ENCODE measurements around the gene B3GNT7.
A peak's percentile ranks its signal among the peaks of the same experiment; 100 is the strongest.

Gene B3GNT7

GRCh38 chr2:231388725-231389346 is 6.7 kb upstream of the B3GNT7 start:
- H3K4me2 ChIP-seq (ENCODE audit: insufficient read depth, low read length, poor library complexity, severe bottlenecking): no peak overlapping the region
- no peak overlapping the region for H4K8ac ChIP-seq (ENCODE audit: low read depth, low read length)
- no peak for DNase-seq (ENCODE audit: low spot score)
- H3K9ac ChIP-seq (ENCODE audit: low read depth, low read length, poor library complexity): peak overlapping the region; percentile 13
- no peak overlapping the region for H3K23ac ChIP-seq (ENCODE audit: low read depth, low read length, poor library complexity)
- H3K27me3 ChIP-seq (ENCODE audit: control insufficient read depth in 3 of 3, insufficient read depth in 3 of 3, low read depth in 1 of 3, low read length in 3 of 3): peaks cover 0 to 7% (median 0%) of the 10 kb centered on the region in 3 experiments
- no peaks in the 10 kb centered on the region for H3K36me3 ChIP-seq (replicated peaks in 1 of 2; ENCODE audit: control insufficient read depth in 2 of 2, insufficient read depth in 2 of 2, low read length in 2 of 2)
- H3K4me3 ChIP-seq (ENCODE audit: low read length in 2 of 2): peak overlapping the region in 1 of 2 donors; percentile 29
- H2BK5ac ChIP-seq (ENCODE audit: low read length): no peak overlapping the region
- peak overlapping the region; percentile 63 for H3K14ac ChIP-seq (ENCODE audit: low read length)
- H2AK5ac ChIP-seq (ENCODE audit: low read depth, low read length): peak overlapping the region; percentile 86
- no peak overlapping the region for H4K91ac ChIP-seq (ENCODE audit: low read depth, low read length, poor library complexity)
- no peaks in the 10 kb centered on the region for H3K79me1 ChIP-seq (ENCODE audit: low read depth, low read length)
- no peak overlapping the region for H2BK12ac ChIP-seq (ENCODE audit: low read length)
- H3K27ac ChIP-seq (replicated peaks; ENCODE audit: low read length): no peak overlapping the region
- whole genome bisulfite sequencing, 2 donors (ENCODE audit: extremely low coverage in 2 of 2, insufficient read length in 2 of 2, insufficient replicate concordance in 1 of 2): no CpG with 5 or more reads among the region's 15 CpGs
- H3K4ac ChIP-seq (ENCODE audit: low read length): no peak overlapping the region
- H2BK120ac ChIP-seq (ENCODE audit: low read depth, low read length): no peak overlapping the region
- peaks cover 3 to 7% of the 10 kb centered on the region in 2 donors for H3K4me1 ChIP-seq (ENCODE audit: control insufficient read depth in 2 of 2, insufficient read depth in 1 of 2, low read depth in 1 of 2, low read length in 2 of 2)
- H3K18ac ChIP-seq (ENCODE audit: low read length): no peak overlapping the region
- H2BK15ac ChIP-seq (ENCODE audit: low read length): no peak overlapping the region
- H3K9me3 ChIP-seq (replicated peaks in 1 of 2; ENCODE audit: control insufficient read depth in 2 of 2, insufficient read depth in 1 of 2, low read depth in 1 of 2, low read length in 2 of 2): peaks cover 0 to 8% of the 10 kb centered on the region in 2 donors
- no peak overlapping the region for H2AFZ ChIP-seq (ENCODE audit: low read length)

- Histone ChIP-seq H3K27me3 (ENCODE audit: control insufficient read depth in 3 of 3, insufficient read depth in 3 of 3, low read depth in 1 of 3, low read length in 3 of 3) (peaks cover 4 to 25% (median 11%) of the 10 kb centered on the region in 3 experiments), H3K27ac (replicated peaks; ENCODE audit: low read length) (no peak overlapping the region), H3K4me1 (ENCODE audit: control insufficient read depth in 2 of 2, insufficient read depth in 1 of 2, low read depth in 1 of 2, low read length in 2 of 2) (peaks cover 3 to 12% of the 10 kb centered on the region in 2 donors), H2AK5ac (ENCODE audit: low read depth, low read length) (no peak overlapping the region), H4K8ac (ENCODE audit: low read depth, low read length) (no peak overlapping the region), H3K9ac (ENCODE audit: low read depth, low read length, poor library complexity) (no peak overlapping the region), H3K4ac (ENCODE audit: low read length) (no peak overlapping the region), H2AFZ (ENCODE audit: low read length) (no peak overlapping the region), H3K23ac (ENCODE audit: low read depth, low read length, poor library complexity) (no peak overlapping the region), H3K9me3 (replicated peaks in 1 of 2; ENCODE audit: control insufficient read depth in 2 of 2, insufficient read depth in 1 of 2, low read depth in 1 of 2, low read length in 2 of 2) (peaks cover 0 to 6% of the 10 kb centered on the region in 2 donors), H2BK5ac (ENCODE audit: low read length) (peak overlapping the region; percentile 25), H3K36me3 (replicated peaks in 1 of 2; ENCODE audit: control insufficient read depth in 2 of 2, insufficient read depth in 2 of 2, low read length in 2 of 2) (no peaks in the 10 kb centered on the region), H3K4me3 (ENCODE audit: low read length in 2 of 2) (no peak overlapping the region), H3K14ac (ENCODE audit: low read length) (no peak overlapping the region), H2BK15ac (ENCODE audit: low read length) (no peak overlapping the region), H2BK120ac (ENCODE audit: low read depth, low read length) (no peak overlapping the region), H4K91ac (ENCODE audit: low read depth, low read length, poor library complexity) (no peak overlapping the region), H3K18ac (ENCODE audit: low read length) (no peak overlapping the region), H3K4me2 (ENCODE audit: insufficient read depth, low read length, poor library complexity, severe bottlenecking) (no peak overlapping the region), H2BK12ac (ENCODE audit: low read length) (no peak overlapping the region), H3K79me1 (ENCODE audit: low read depth, low read length) (no peaks in the 10 kb centered on the region)
- no CpG with 5 or more reads among the region's 8 CpGs for WGBS, 2 donors (ENCODE audit: extremely low coverage in 2 of 2, insufficient read length in 2 of 2, insufficient replicate concordance in 1 of 2)
- no peak for DNase-seq (ENCODE audit: low spot score)
These were observed 4.8 kb upstream of the B3GNT7 start for GRCh38 chr2:231390667-231391066.

GRCh38 chr2:231391981-231392380 is 3.5 kb upstream of the B3GNT7 start:
- Histone ChIP-seq H3K27me3 (ENCODE audit: control insufficient read depth in 3 of 3, insufficient read depth in 3 of 3, low read depth in 1 of 3, low read length in 3 of 3) (peaks cover 6 to 36% (median 24%) of the 10 kb centered on the region in 3 experiments), H2AFZ (ENCODE audit: low read length) (no peak overlapping the region), H4K8ac (ENCODE audit: low read depth, low read length) (no peak overlapping the region), H3K79me1 (ENCODE audit: low read depth, low read length) (no peaks in the 10 kb centered on the region), H4K91ac (ENCODE audit: low read depth, low read length, poor library complexity) (no peak overlapping the region), H3K4ac (ENCODE audit: low read length) (no peak overlapping the region), H2BK5ac (ENCODE audit: low read length) (no peak overlapping the region), H3K14ac (ENCODE audit: low read length) (no peak overlapping the region), H3K4me2 (ENCODE audit: insufficient read depth, low read length, poor library complexity, severe bottlenecking) (no peak overlapping the region), H3K9me3 (replicated peaks in 1 of 2; ENCODE audit: control insufficient read depth in 2 of 2, insufficient read depth in 1 of 2, low read depth in 1 of 2, low read length in 2 of 2) (peaks cover 2 to 6% of the 10 kb centered on the region in 2 donors), H3K4me1 (ENCODE audit: control insufficient read depth in 2 of 2, insufficient read depth in 1 of 2, low read depth in 1 of 2, low read length in 2 of 2) (peaks cover 3 to 12% of the 10 kb centered on the region in 2 donors), H3K9ac (ENCODE audit: low read depth, low read length, poor library complexity) (no peak overlapping the region), H3K18ac (ENCODE audit: low read length) (no peak overlapping the region), H3K23ac (ENCODE audit: low read depth, low read length, poor library complexity) (peak overlapping the region; percentile 51), H3K36me3 (replicated peaks in 1 of 2; ENCODE audit: control insufficient read depth in 2 of 2, insufficient read depth in 2 of 2, low read length in 2 of 2) (no peaks in the 10 kb centered on the region), H2BK120ac (ENCODE audit: low read depth, low read length) (no peak overlapping the region), H2BK15ac (ENCODE audit: low read length) (peak overlapping the region; percentile 20), H2AK5ac (ENCODE audit: low read depth, low read length) (peak overlapping the region; percentile 58), H3K27ac (replicated peaks; ENCODE audit: low read length) (no peak overlapping the region), H2BK12ac (ENCODE audit: low read length) (no peak overlapping the region), H3K4me3 (ENCODE audit: low read length in 2 of 2) (no peak overlapping the region)
- WGBS, 2 donors (ENCODE audit: extremely low coverage in 2 of 2, insufficient read length in 2 of 2, insufficient replicate concordance in 1 of 2): no CpG with 5 or more reads among the region's 7 CpGs
- no peak for DNase-seq (ENCODE audit: low spot score)

GRCh38 chr2:231392431-231393148 is 2.9 kb upstream of the B3GNT7 start:
- H3K4ac ChIP-seq (ENCODE audit: low read length): no peak overlapping the region
- no peaks in the 10 kb centered on the region for H3K79me1 ChIP-seq (ENCODE audit: low read depth, low read length)
- no peak overlapping the region for H3K9ac ChIP-seq (ENCODE audit: low read depth, low read length, poor library complexity)
- H3K9me3 ChIP-seq (replicated peaks in 1 of 2; ENCODE audit: control insufficient read depth in 2 of 2, insufficient read depth in 1 of 2, low read depth in 1 of 2, low read length in 2 of 2): peaks cover 2 to 6% of the 10 kb centered on the region in 2 donors
- peak overlapping the region; percentile 58 for H2AK5ac ChIP-seq (ENCODE audit: low read depth, low read length)
- H2BK5ac ChIP-seq (ENCODE audit: low read length): peak overlapping the region; percentile 0
- peak overlapping the region; percentile 11 for H3K18ac ChIP-seq (ENCODE audit: low read length)
- no peak overlapping the region for H3K27ac ChIP-seq (replicated peaks; ENCODE audit: low read length)
- peak overlapping the region; percentile 20 for H2BK15ac ChIP-seq (ENCODE audit: low read length)
- no CpG with 5 or more reads among the region's 14 CpGs for WGBS, 2 donors (ENCODE audit: extremely low coverage in 2 of 2, insufficient read length in 2 of 2, insufficient replicate concordance in 1 of 2)
- peaks cover 3 to 12% of the 10 kb centered on the region in 2 donors for H3K4me1 ChIP-seq (ENCODE audit: control insufficient read depth in 2 of 2, insufficient read depth in 1 of 2, low read depth in 1 of 2, low read length in 2 of 2)
- no peak overlapping the region for H2BK12ac ChIP-seq (ENCODE audit: low read length)
- no peak for DNase-seq (ENCODE audit: low spot score)
- no peaks in the 10 kb centered on the region for H3K36me3 ChIP-seq (replicated peaks in 1 of 2; ENCODE audit: control insufficient read depth in 2 of 2, insufficient read depth in 2 of 2, low read length in 2 of 2)
- no peak overlapping the region for H3K4me2 ChIP-seq (ENCODE audit: insufficient read depth, low read length, poor library complexity, severe bottlenecking)
- peaks cover 6 to 43% (median 29%) of the 10 kb centered on the region in 3 experiments for H3K27me3 ChIP-seq (ENCODE audit: control insufficient read depth in 3 of 3, insufficient read depth in 3 of 3, low read depth in 1 of 3, low read length in 3 of 3)
- no peak overlapping the region for H3K4me3 ChIP-seq (ENCODE audit: low read length in 2 of 2)
- H4K8ac ChIP-seq (ENCODE audit: low read depth, low read length): no peak overlapping the region
- peak overlapping the region; percentile 51 for H3K23ac ChIP-seq (ENCODE audit: low read depth, low read length, poor library complexity)
- H2AFZ ChIP-seq (ENCODE audit: low read length): no peak overlapping the region
- no peak overlapping the region for H2BK120ac ChIP-seq (ENCODE audit: low read depth, low read length)
- H3K14ac ChIP-seq (ENCODE audit: low read length): no peak overlapping the region
- no peak overlapping the region for H4K91ac ChIP-seq (ENCODE audit: low read depth, low read length, poor library complexity)
